Measurements from ENCODE around the gene TFDP1. TPM values are rescaled to one million over a fixed set of nuclear protein-coding genes. Genes with fewer than 3 reads are reported as not detected.
A peak's percentile ranks its signal among the peaks of the same experiment; 100 is the strongest.

Gene TFDP1
- polyA plus RNA-seq (2013, experiment 1 of 2; ENCODE audit: insufficient read length), result 99.1 TPM
- 49.7 TPM for polyA plus RNA-seq (2013, experiment 2 of 2; ENCODE audit: insufficient read length)

GRCh38 chr13:113584205-113584869 is at the start of gene TFDP1:
Gene TFDP1, plus strand, starts transcription at chr13:113584753. Its CDS starts 1,085 bp downstream, at chr13:113585838.
- peak; percentile 83 for DNase-seq

- DNase-seq, result no peak
Observed at GRCh38 chr13:113535381-113535781, 49.2 kb upstream of the TFDP1 start.

GRCh38 chr13:113536461-113537110 is 48.0 kb upstream of the TFDP1 start:
- DNase-seq, result no peak

- no peak for DNase-seq
Observed at GRCh38 chr13:113537205-113537604, 47.3 kb upstream of the TFDP1 start.

- no peak for DNase-seq
Observed at GRCh38 chr13:113537909-113538688, 46.5 kb upstream of the TFDP1 start.

DNA sequence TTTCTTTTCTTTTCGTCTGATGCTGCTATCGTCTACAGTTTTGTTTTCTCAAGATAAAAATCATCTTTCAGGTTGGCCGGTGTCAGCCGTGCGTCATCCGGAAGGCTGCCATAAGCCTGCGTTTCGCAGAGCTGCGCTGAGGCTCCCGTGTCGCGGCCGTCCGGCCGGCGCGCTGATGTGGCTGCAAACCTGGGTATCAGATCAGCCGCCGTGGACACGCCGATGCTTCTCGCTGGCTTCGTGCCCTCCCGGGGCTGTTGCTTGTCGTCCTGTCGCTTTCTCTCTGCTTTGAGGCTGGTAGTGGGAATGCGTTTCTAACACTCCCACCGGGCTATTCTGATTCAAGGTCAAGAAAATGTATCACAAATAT is 45.9 kb upstream of the TFDP1 start:
- no peak for DNase-seq

- DNase-seq, result no peak
Observed at GRCh38 chr13:113539176-113539575, 45.4 kb upstream of the TFDP1 start.

DNA sequence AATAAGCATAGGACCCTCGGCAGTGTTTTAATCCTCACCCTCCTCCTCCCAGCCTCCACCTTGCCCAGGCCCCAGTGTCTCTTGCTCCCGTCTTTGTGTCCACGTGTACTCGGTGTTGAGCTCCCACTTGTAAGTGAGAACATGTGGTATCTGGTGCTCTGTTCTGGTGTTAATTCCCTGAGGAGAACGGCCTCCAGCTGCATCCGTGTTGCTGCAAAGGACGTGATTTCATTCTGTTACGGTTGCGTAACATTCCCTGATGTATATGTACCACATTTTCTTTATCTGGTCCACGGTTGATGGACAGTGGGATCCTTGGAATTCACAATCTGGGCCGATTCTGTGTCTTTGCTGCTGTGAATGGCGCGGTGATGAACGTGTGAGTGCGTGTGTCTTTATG is 44.7 kb upstream of the TFDP1 start:
- no peak for DNase-seq

DNA sequence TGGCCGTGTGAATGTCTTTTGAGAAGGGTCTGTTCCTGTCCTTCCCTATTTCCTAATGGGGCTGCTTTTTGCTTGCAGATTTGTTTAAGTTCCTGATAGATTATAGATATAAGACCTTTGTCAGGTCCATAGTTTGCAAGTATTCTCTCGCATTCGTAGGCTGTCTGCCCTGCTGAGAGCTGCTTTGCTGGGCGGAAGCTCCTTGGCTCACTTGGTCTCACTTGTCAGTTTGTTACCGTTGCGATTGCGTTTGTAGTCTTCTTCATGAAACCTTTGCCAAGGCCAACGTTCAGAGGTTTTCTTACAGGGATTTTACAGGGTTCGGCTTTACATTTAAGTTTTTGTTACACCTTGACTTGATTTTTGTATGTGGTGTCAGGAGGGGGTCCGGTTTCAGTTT is 44.0 kb upstream of the TFDP1 start:
- no peak for DNase-seq

DNA sequence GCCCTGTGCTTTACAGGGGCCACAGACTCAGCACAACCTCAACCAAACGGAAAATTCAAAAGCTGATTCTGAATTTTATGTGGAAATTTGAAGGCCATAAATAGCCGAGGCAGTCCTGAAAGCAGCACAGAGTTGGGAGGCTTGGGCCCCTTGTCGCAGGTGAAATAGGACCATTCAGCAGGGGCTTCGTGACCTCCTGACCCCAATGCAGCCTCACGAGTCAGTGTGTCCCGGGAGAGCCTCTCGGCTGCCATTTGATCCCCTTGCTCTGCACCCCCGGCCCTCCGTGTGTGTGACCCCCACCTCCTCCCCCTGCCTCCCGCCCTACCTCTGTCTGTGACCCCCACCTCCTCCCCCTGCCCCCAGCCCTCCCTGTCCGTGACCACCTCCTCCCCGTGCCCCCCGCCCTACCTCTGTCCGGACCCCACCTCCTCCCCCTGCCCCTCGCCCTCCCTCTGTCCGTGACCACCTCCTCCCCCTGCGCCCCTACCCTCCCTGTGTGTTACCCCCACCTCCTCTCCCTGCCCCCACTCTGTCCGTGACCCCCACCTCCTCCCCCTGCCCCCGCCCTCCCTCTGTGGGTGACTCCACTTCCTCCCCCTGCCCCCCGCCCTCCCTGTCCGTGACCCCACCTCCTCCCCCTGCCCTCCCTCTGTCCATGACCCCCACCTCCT is 41.7 kb upstream of the TFDP1 start:
- DNase-seq, result no peak

- DNase-seq, result no peak
Observed at GRCh38 chr13:113544071-113544891, 40.3 kb upstream of the TFDP1 start.

DNA sequence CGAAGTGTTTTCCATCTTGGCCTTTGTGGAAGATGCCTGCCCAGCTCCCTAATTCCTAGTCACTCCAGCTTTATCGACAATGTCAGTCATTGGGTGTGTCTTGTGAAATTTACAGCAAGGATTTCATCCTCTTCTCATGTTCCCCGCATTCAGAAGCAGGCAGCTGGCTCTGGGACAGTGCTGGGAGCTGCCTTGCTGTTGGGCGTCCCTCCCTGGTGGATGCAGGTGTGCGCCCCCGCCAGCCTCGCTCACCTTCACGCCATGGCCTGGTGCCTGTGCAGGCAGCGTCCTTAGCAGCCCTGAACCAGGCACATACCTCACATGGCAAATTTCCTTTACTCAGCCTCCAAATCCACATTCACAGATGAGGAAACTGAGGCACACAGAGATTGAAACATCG is 39.7 kb upstream of the TFDP1 start:
- no peak for DNase-seq

- peak; percentile 59 for DNase-seq
Observed at GRCh38 chr13:113545455-113545930, 39.1 kb upstream of the TFDP1 start.

- DNase-seq, result no peak
Observed at GRCh38 chr13:113545931-113546516, 38.5 kb upstream of the TFDP1 start.

DNA sequence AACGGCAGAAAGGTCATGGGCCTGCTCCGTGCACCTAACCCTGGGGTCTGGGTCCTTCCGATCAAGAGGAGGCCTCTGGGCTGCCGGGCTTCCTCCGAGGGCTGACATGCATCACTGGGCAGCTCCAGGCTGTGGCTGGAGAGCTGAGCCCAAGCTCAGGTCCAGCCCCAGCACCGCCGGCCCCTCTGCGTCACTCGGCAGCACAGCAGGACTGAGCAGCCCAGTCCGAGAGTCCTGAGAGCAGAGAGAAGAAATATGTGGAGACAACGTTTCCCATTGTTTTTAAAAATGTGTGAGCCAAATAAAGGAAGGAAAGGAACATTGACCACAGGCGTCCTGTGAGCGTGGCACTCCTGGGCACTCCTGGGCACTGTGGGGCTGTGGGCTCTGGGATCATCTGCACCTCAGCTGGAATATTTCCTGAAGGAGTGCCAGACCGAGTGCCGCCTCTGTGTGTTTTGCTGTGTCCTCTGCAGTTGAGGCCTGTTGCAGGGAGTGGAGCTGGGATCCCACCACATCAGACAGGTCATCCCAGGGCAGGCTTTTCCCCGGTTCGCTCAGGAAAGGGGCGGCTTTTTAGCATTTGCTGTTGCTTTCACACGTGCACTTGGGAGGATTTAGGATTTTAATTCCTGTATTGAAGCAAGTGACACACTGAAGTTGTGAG is 37.8 kb upstream of the TFDP1 start:
- no peak for DNase-seq

DNA sequence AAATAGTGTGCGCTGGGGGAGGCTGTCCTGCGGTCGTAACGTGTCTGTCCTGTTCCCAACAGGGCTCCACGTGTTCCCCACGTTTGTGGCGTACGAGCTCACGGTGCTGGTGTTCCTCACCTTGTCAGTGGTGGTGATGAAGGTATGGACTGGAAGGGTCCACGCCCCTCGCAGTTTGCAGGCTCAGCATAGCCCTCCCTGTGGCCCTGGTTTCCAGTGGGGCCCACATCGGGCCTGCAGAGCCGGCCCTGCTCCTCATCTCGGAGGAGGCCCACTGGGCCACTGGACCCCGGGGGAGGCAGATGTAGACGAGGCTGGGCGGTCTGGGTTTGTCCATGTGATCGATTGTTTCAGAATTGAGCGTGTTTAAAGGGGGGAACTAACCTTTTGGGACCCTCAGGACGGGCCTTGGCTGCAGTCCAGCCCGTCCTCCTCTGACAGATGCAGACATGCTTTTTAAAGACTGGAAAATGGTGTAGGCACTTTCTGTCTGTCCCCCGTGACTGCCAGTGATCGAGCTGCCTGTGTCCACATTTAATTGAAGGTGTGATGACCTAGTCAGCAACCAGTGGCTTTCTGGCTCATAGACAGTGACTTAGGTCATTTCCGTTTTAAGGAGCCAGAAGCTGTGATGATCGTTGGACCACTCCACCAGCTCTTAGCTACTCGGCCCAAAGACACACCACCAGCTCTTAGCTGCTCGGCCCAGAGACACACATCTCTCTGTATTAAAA is 37.1 kb upstream of the TFDP1 start:
- DNase-seq, result peak; percentile 21

- DNase-seq, result peak; percentile 38
Observed at GRCh38 chr13:113548171-113548641, 36.3 kb upstream of the TFDP1 start.

DNA sequence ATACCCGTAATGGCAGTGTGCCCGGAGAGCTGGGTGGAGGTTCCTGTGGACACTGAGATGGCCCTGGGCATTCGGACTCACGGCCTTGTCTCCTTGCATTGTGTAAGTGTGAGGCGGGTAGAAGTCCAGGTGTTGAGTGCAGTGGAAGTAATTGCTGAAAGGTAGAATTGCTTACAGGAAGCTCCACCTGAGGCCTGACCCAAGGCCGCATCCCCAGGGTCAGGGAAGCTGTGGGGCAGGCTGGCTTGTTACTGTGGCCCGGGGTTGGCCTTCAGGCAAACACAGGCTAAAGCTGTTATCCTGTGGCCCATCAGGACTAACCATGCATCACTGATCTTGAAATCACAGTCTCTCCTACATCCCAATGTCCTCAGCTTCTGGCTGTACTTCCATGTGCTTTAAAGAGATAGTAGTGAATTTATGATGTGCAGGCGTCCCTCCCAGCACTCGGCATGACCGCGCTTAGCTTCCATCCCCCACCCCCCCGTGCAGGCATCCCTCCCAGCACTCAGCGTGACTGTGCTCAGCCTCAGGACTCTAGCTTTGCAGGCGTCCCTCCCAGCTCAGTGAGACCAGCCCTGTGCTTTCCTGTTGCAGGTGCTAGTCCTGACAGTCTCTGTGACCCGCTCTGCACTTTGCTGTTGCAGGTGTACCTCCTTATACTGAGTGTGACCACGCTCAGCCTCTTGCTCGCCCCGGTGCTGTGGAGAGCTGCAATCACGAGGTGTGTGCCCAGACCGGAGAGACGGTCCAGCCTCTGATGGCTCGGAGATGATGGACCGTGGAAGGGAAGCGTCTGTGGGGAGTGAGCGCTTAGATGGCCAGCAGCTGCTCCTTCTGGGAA is 35.6 kb upstream of the TFDP1 start:
- DNase-seq, result no peak

DNA sequence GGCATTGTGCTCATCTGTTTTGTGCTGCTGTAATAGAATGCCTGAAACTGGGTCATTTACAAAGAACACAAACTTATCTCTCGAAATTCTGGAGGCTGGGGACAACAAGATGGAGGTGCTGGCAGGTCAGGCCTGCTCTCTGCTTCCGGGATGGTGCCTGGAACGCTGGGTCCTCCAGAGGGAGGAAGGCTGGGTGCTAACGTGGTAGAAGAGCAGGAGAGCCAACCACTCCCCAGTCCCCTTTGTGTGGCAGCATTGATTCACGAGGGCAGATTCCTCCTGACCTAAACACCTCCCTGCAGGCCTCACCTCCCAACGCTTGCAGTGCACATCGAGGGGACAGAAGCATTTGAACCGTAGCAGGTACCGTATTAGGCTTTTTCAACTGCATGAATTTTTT is 34.1 kb upstream of the TFDP1 start:
- no peak for DNase-seq

Data from fibroblast of skin of back (primary cell).